NCI-H2227 (cell line): ENCODE data around the gene ALPP.
"Not testable (repeated sequence)": the region's sequence is repeated elsewhere in the genome, so short reads cannot be mapped to it uniquely, and the experiment has no call there.

ENCODE experiments used
- DNase-seq: peaks from one replicate; lab custom pipeline; 2025; ENCODE audit not compliant: unreplicated experiment; lab: John Stamatoyannopoulos, UW

ALPP gene

GRCh38 chr2:232378735-232379151 lies at the start of gene ALPP:
Gene ALPP (plus strand): TSS chr2:232378751. CDS start chr2:232378803, 52 bp downstream.
- not testable (repeated sequence) for DNase-seq

- no peak for DNase-seq
These were observed 48.9 kb upstream of the ALPP start for GRCh38 chr2:232329716-232330067.

GRCh38 chr2:232330068-232330999 lies 48.2 kb upstream of the ALPP start:
- DNase-seq: no peak

GRCh38 chr2:232331061-232331460 lies 47.5 kb upstream of the ALPP start:
- not testable (repeated sequence) for DNase-seq

GRCh38 chr2:232331641-232332040 lies 46.9 kb upstream of the ALPP start:
- not testable (repeated sequence) for DNase-seq

GRCh38 chr2:232332244-232332939 lies 46.2 kb upstream of the ALPP start:
- DNase-seq: not testable (repeated sequence)

GRCh38 chr2:232332940-232333259 lies 45.7 kb upstream of the ALPP start:
- DNase-seq: no peak

GRCh38 chr2:232333361-232334135 lies 45.0 kb upstream of the ALPP start:
- DNase-seq: no peak

GRCh38 chr2:232334136-232334884 lies 44.2 kb upstream of the ALPP start:
- not testable (repeated sequence) for DNase-seq

GRCh38 chr2:232334885-232335205 lies 43.7 kb upstream of the ALPP start:
- DNase-seq: not testable (repeated sequence)

GRCh38 chr2:232335206-232335858 lies 43.2 kb upstream of the ALPP start:
- DNase-seq: not testable (repeated sequence)

GRCh38 chr2:232335859-232336215 lies 42.7 kb upstream of the ALPP start:
- no peak for DNase-seq

GRCh38 chr2:232336241-232336736 lies 42.3 kb upstream of the ALPP start:
- DNase-seq: no peak

- no peak for DNase-seq
These were observed 41.4 kb upstream of the ALPP start for GRCh38 chr2:232336981-232337720.

- not testable (repeated sequence) for DNase-seq
These were observed 40.3 kb upstream of the ALPP start for GRCh38 chr2:232338094-232338758.

GRCh38 chr2:232338759-232339106 lies 39.8 kb upstream of the ALPP start:
- DNase-seq: no peak

- no peak for DNase-seq
These were observed 39.1 kb upstream of the ALPP start for GRCh38 chr2:232339121-232340081.
